Mammary epithelial cell (primary cell): ENCODE measurements around the gene NRF1.
A peak's percentile ranks its signal among the peaks of the same experiment; 100 is the strongest.

ENCODE experiments used
- EZH2 ChIP-seq: IDR thresholded peaks from 2 replicates; pipeline ENCODE4 v1.6.1; 2012; ENCODE audit warnings: low read length, inconsistent platforms, borderline replicate concordance
- TF ChIP-seq, protein P1 (sequence below), 2 donors: IDR thresholded peaks in 1 of 2; conservative IDR thresholded peaks in 1 of 2; 2 replicates each; pipeline ENCODE4 v1.5.1; 2011 to 2012; ENCODE audit warnings: inconsistent platforms in 2 of 2, low read length in 2 of 2, mild to moderate bottlenecking in 2 of 2, control low read depth in 1 of 2, low read depth in 1 of 2; ENCODE audit not compliant: insufficient read depth in 1 of 2; ENCODE audit errors: extremely low read depth in 1 of 2

- TF ChIP-seq, protein P1, sequence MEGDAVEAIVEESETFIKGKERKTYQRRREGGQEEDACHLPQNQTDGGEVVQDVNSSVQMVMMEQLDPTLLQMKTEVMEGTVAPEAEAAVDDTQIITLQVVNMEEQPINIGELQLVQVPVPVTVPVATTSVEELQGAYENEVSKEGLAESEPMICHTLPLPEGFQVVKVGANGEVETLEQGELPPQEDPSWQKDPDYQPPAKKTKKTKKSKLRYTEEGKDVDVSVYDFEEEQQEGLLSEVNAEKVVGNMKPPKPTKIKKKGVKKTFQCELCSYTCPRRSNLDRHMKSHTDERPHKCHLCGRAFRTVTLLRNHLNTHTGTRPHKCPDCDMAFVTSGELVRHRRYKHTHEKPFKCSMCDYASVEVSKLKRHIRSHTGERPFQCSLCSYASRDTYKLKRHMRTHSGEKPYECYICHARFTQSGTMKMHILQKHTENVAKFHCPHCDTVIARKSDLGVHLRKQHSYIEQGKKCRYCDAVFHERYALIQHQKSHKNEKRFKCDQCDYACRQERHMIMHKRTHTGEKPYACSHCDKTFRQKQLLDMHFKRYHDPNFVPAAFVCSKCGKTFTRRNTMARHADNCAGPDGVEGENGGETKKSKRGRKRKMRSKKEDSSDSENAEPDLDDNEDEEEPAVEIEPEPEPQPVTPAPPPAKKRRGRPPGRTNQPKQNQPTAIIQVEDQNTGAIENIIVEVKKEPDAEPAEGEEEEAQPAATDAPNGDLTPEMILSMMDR (conservative IDR thresholded peaks at IDR 0.05 in 1 of 2, IDR thresholded peaks at IDR 0.05 in 1 of 2; ENCODE audit: extremely low read depth in 1 of 2, insufficient read depth in 1 of 2, low read depth in 1 of 2, low read length in 2 of 2), result no peak
- peak; percentile 17 for TF ChIP-seq EZH2
Observed at GRCh38 chr7:129784783-129785684, 173.5 kb downstream of the NRF1 start.
